Neural cell (in vitro differentiated cells): Measurements from ENCODE around the gene TSPAN3. TPM values are rescaled to one million over a fixed set of nuclear protein-coding genes. Genes with fewer than 3 reads are reported as not detected.

Experiments used
- H2AFZ ChIP-seq: fragments of 200-600, 300-800 bp; sonication (generic), shearing (Covaris generic); 2 replicates; pipeline ENCODE4 v1.6.0; 2014; ENCODE audit warnings: low read depth, mild to moderate bottlenecking, antibody characterized with exemption, low read length, moderate library complexity
- H3F3A ChIP-seq: fragments of 200-600 bp; shearing (Covaris generic); 2 replicates; pipeline ENCODE4 v1.6.1; 2016; ENCODE audit warnings: mild to moderate bottlenecking, moderate library complexity, mixed read lengths, antibody characterized with exemption, low read length; ENCODE audit not compliant: insufficient read depth, poor library complexity, severe bottlenecking
- H3K27ac ChIP-seq: fragments of 200-600, 300-800 bp; sonication (generic), shearing (Covaris generic); 2 replicates; pipeline ENCODE4 v1.5.1; 2014; ENCODE audit warnings: mild to moderate bottlenecking, low read length, moderate library complexity
- H3K27me3 ChIP-seq: fragments of 300-800, 200-600 bp; sonication (generic), shearing (Covaris generic); 2 replicates; pipeline ENCODE4 v1.6.0; 2014; ENCODE audit warnings: mild to moderate bottlenecking, low read depth, low read length, moderate library complexity; ENCODE audit not compliant: insufficient read depth
- H3K36me3 ChIP-seq: fragments of 300-800, 200-600 bp; sonication (generic), shearing (Covaris generic); 2 replicates; pipeline ENCODE4 v1.5.1; 2014; ENCODE audit warnings: mild to moderate bottlenecking, antibody characterized with exemption, low read length, moderate library complexity; ENCODE audit not compliant: insufficient read depth
- H3K4me2 ChIP-seq: fragments of 300-800, 200-600 bp; sonication (generic), shearing (Covaris generic); 2 replicates; pipeline ENCODE4 v1.6.0; 2014; ENCODE audit warnings: mild to moderate bottlenecking, low read length
- H3K4me3 ChIP-seq: fragments of 300-800, 200-600 bp; sonication (generic), shearing (Covaris generic); 2 replicates; pipeline ENCODE4 v1.5.1; 2014; ENCODE audit warnings: mild to moderate bottlenecking, low read length, moderate library complexity
- H3K79me2 ChIP-seq: fragments of 200-600 bp; shearing (Covaris generic); replicated peaks from 2 replicates; pipeline ENCODE4 v1.6.0; 2014; ENCODE audit warnings: mild to moderate bottlenecking, low read length, moderate library complexity; ENCODE audit not compliant: insufficient read depth
- H3K9ac ChIP-seq: fragments of 300-800, 200-600 bp; sonication (generic), shearing (Covaris generic); 2 replicates; pipeline ENCODE4 v1.6.1; 2016; ENCODE audit warnings: mild to moderate bottlenecking, low read length, mixed read lengths
- H3K9me2 ChIP-seq: fragments of 200-600 bp; shearing (Covaris generic); 2 replicates; pipeline ENCODE4 v1.6.1; 2016; ENCODE audit warnings: mild to moderate bottlenecking, low read length, mixed read lengths; ENCODE audit not compliant: insufficient read depth
- H3K9me3 ChIP-seq: fragments of 200-600, 300-800 bp; sonication (generic), shearing (Covaris generic); 2 replicates; pipeline ENCODE4 v1.6.1; 2016; ENCODE audit warnings: mild to moderate bottlenecking, mixed run types, low read length, moderate library complexity, mixed read lengths
- H4K20me1 ChIP-seq: fragments of 200-600 bp; shearing (Covaris generic); 2 replicates; pipeline ENCODE4 v1.6.1; 2016; ENCODE audit warnings: mild to moderate bottlenecking, mixed run types; ENCODE audit not compliant: insufficient read depth
- EP300 ChIP-seq: fragments of 450-650 bp; conservative IDR thresholded peaks from 2 replicates; pipeline ENCODE4 v1.6.1; 2014; ENCODE audit warnings: antibody characterized with exemption, mild to moderate bottlenecking, moderate library complexity; ENCODE audit not compliant: poor library complexity, severe bottlenecking
- EZH2 ChIP-seq: fragments of 200-600, 300-800 bp; shearing (Covaris generic), sonication (generic); IDR thresholded peaks from 2 replicates; pipeline ENCODE4 v1.6.1; 2014; ENCODE audit warnings: antibody characterized with exemption, low read length, borderline replicate concordance, mild to moderate bottlenecking; ENCODE audit not compliant: insufficient read depth, poor library complexity, severe bottlenecking
- MXI1 ChIP-seq: fragments of 450-650 bp; conservative IDR thresholded peaks from 2 replicates; pipeline ENCODE4 v1.6.1; 2014; ENCODE audit warnings: antibody characterized with exemption, mild to moderate bottlenecking; ENCODE audit not compliant: poor library complexity, severe bottlenecking
- POLR2AphosphoS5 ChIP-seq: IDR thresholded peaks from 2 replicates; pipeline ENCODE4 v1.6.1; 2012
- RAD21 ChIP-seq: fragments of 450-650 bp; conservative IDR thresholded peaks from 2 replicates; pipeline ENCODE4 v1.6.1; 2014; ENCODE audit warnings: antibody characterized with exemption, mild to moderate bottlenecking, moderate library complexity
- SMC3 ChIP-seq: fragments of 450-650 bp; conservative IDR thresholded peaks from 2 replicates; pipeline ENCODE4 v1.6.1; 2014; ENCODE audit warnings: antibody characterized with exemption, mild to moderate bottlenecking, moderate library complexity; ENCODE audit not compliant: poor library complexity
- TAF1 ChIP-seq: IDR thresholded peaks from 2 replicates; pipeline ENCODE4 v1.6.1; 2012; ENCODE audit warnings: low read depth
- polyA plus RNA-seq: library from polyadenylated mRNA; depleted of rRNA; stranded (reverse); fragments of >200 nt; gene quantifications from 2 replicates; pipeline ENCODE4 v1.2.3, GENCODE V29; 2014
- TF ChIP-seq, protein P1 (sequence below): IDR thresholded peaks from 2 replicates; pipeline ENCODE4 v1.6.1; 2012; ENCODE audit warnings: borderline replicate concordance
- TF ChIP-seq, protein P2 (sequence below): fragments of 450-650 bp; IDR thresholded peaks from 2 replicates; pipeline ENCODE4 v1.5.1; 2014; ENCODE audit warnings: antibody characterized with exemption, mild to moderate bottlenecking, moderate library complexity; ENCODE audit not compliant: poor library complexity, severe bottlenecking

TSPAN3 gene
- polyA plus RNA-seq, 1 donor from 2014 or later, result 815 TPM

GRCh38 chr15:77097921-77098320 lies 27.0 kb upstream of the TSPAN3 start:
- H2AFZ ChIP-seq, result no peak overlapping the region
- no peak overlapping the region for H3K27ac ChIP-seq
- H3K4me3 ChIP-seq, result no peak overlapping the region
- no peaks in the 10 kb centered on the region for H3K27me3 ChIP-seq
- no peaks in the 10 kb centered on the region for H3K79me2 ChIP-seq
- no peaks in the 10 kb centered on the region for H3K9me3 ChIP-seq
- H3K9ac ChIP-seq, result no peak overlapping the region
- H4K20me1 ChIP-seq, result no peaks in the 10 kb centered on the region
- no peaks in the 10 kb centered on the region for H3K36me3 ChIP-seq
- TF ChIP-seq, protein P1, sequence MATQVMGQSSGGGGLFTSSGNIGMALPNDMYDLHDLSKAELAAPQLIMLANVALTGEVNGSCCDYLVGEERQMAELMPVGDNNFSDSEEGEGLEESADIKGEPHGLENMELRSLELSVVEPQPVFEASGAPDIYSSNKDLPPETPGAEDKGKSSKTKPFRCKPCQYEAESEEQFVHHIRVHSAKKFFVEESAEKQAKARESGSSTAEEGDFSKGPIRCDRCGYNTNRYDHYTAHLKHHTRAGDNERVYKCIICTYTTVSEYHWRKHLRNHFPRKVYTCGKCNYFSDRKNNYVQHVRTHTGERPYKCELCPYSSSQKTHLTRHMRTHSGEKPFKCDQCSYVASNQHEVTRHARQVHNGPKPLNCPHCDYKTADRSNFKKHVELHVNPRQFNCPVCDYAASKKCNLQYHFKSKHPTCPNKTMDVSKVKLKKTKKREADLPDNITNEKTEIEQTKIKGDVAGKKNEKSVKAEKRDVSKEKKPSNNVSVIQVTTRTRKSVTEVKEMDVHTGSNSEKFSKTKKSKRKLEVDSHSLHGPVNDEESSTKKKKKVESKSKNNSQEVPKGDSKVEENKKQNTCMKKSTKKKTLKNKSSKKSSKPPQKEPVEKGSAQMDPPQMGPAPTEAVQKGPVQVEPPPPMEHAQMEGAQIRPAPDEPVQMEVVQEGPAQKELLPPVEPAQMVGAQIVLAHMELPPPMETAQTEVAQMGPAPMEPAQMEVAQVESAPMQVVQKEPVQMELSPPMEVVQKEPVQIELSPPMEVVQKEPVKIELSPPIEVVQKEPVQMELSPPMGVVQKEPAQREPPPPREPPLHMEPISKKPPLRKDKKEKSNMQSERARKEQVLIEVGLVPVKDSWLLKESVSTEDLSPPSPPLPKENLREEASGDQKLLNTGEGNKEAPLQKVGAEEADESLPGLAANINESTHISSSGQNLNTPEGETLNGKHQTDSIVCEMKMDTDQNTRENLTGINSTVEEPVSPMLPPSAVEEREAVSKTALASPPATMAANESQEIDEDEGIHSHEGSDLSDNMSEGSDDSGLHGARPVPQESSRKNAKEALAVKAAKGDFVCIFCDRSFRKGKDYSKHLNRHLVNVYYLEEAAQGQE, result no peak
- no peak for TF ChIP-seq EZH2
- no peak for TF ChIP-seq SMC3
- no peak for TF ChIP-seq MXI1
- no peak for TF ChIP-seq RAD21
- TF ChIP-seq TAF1, result no peak
- TF ChIP-seq, protein P2, sequence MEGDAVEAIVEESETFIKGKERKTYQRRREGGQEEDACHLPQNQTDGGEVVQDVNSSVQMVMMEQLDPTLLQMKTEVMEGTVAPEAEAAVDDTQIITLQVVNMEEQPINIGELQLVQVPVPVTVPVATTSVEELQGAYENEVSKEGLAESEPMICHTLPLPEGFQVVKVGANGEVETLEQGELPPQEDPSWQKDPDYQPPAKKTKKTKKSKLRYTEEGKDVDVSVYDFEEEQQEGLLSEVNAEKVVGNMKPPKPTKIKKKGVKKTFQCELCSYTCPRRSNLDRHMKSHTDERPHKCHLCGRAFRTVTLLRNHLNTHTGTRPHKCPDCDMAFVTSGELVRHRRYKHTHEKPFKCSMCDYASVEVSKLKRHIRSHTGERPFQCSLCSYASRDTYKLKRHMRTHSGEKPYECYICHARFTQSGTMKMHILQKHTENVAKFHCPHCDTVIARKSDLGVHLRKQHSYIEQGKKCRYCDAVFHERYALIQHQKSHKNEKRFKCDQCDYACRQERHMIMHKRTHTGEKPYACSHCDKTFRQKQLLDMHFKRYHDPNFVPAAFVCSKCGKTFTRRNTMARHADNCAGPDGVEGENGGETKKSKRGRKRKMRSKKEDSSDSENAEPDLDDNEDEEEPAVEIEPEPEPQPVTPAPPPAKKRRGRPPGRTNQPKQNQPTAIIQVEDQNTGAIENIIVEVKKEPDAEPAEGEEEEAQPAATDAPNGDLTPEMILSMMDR, result no peak
- TF ChIP-seq POLR2AphosphoS5, result no peak
- TF ChIP-seq EP300, result no peak
- no peaks in the 10 kb centered on the region for H3F3A ChIP-seq
- no peak overlapping the region for H3K4me2 ChIP-seq
- no peaks in the 10 kb centered on the region for H3K9me2 ChIP-seq

GRCh38 chr15:77097248-77097721 lies 26.4 kb upstream of the TSPAN3 start:
- Histone ChIP-seq H3F3A (no peaks in the 10 kb centered on the region), H3K36me3 (no peaks in the 10 kb centered on the region), H3K79me2 (no peaks in the 10 kb centered on the region), H3K27me3 (no peaks in the 10 kb centered on the region), H2AFZ (no peak overlapping the region), H3K9me2 (no peaks in the 10 kb centered on the region), H4K20me1 (no peaks in the 10 kb centered on the region), H3K27ac (no peak overlapping the region), H3K4me2 (peak overlapping the region; percentile 39), H3K4me3 (peak overlapping the region; percentile 6), H3K9ac (no peak overlapping the region), H3K9me3 (no peaks in the 10 kb centered on the region)
- TF ChIP-seq EZH2 (no peak), POLR2AphosphoS5 (peak; percentile 7)

GRCh38 chr15:77096541-77096940 lies 25.6 kb upstream of the TSPAN3 start:
- H3F3A ChIP-seq, result no peaks in the 10 kb centered on the region
- H3K9me3 ChIP-seq, result no peaks in the 10 kb centered on the region
- no peaks in the 10 kb centered on the region for H3K79me2 ChIP-seq
- peak overlapping the region; percentile 6 for H3K4me3 ChIP-seq
- no peaks in the 10 kb centered on the region for H3K9me2 ChIP-seq
- TF ChIP-seq EP300 (no peak), POLR2AphosphoS5 (no peak), EZH2 (no peak), MXI1 (no peak), RAD21 (no peak), SMC3 (no peak), TAF1 (no peak)
- TF ChIP-seq, protein P1, result no peak
- TF ChIP-seq, protein P2, result no peak
- H3K36me3 ChIP-seq, result no peaks in the 10 kb centered on the region
- H4K20me1 ChIP-seq, result no peaks in the 10 kb centered on the region
- no peak overlapping the region for H3K9ac ChIP-seq
- H3K27me3 ChIP-seq, result no peaks in the 10 kb centered on the region
- no peak overlapping the region for H3K4me2 ChIP-seq
- no peak overlapping the region for H2AFZ ChIP-seq
- H3K27ac ChIP-seq, result no peak overlapping the region
